Neural cell (in vitro differentiated cells): ENCODE data around the gene ADAMTSL4. TPM values are rescaled to one million over a fixed set of nuclear protein-coding genes. Genes with fewer than 3 reads are reported as not detected.

Experiments used
- H2AFZ ChIP-seq: fragments of 200-600, 300-800 bp; sonication (generic), shearing (Covaris generic); 2 replicates; pipeline ENCODE4 v1.6.0; 2014; ENCODE audit warnings: low read depth, mild to moderate bottlenecking, antibody characterized with exemption, low read length, moderate library complexity
- H3F3A ChIP-seq: fragments of 200-600 bp; shearing (Covaris generic); 2 replicates; pipeline ENCODE4 v1.6.1; 2016; ENCODE audit warnings: mild to moderate bottlenecking, moderate library complexity, mixed read lengths, antibody characterized with exemption, low read length; ENCODE audit not compliant: insufficient read depth, poor library complexity, severe bottlenecking
- H3K27ac ChIP-seq: fragments of 200-600, 300-800 bp; sonication (generic), shearing (Covaris generic); 2 replicates; pipeline ENCODE4 v1.5.1; 2014; ENCODE audit warnings: mild to moderate bottlenecking, low read length, moderate library complexity
- H3K27me3 ChIP-seq: fragments of 300-800, 200-600 bp; sonication (generic), shearing (Covaris generic); 2 replicates; pipeline ENCODE4 v1.6.0; 2014; ENCODE audit warnings: mild to moderate bottlenecking, low read depth, low read length, moderate library complexity; ENCODE audit not compliant: insufficient read depth
- H3K36me3 ChIP-seq: fragments of 300-800, 200-600 bp; sonication (generic), shearing (Covaris generic); 2 replicates; pipeline ENCODE4 v1.5.1; 2014; ENCODE audit warnings: mild to moderate bottlenecking, antibody characterized with exemption, low read length, moderate library complexity; ENCODE audit not compliant: insufficient read depth
- H3K4me2 ChIP-seq: fragments of 300-800, 200-600 bp; sonication (generic), shearing (Covaris generic); 2 replicates; pipeline ENCODE4 v1.6.0; 2014; ENCODE audit warnings: mild to moderate bottlenecking, low read length
- H3K4me3 ChIP-seq: fragments of 300-800, 200-600 bp; sonication (generic), shearing (Covaris generic); 2 replicates; pipeline ENCODE4 v1.5.1; 2014; ENCODE audit warnings: mild to moderate bottlenecking, low read length, moderate library complexity
- H3K79me2 ChIP-seq: fragments of 200-600 bp; shearing (Covaris generic); replicated peaks from 2 replicates; pipeline ENCODE4 v1.6.0; 2014; ENCODE audit warnings: mild to moderate bottlenecking, low read length, moderate library complexity; ENCODE audit not compliant: insufficient read depth
- H3K9ac ChIP-seq: fragments of 300-800, 200-600 bp; sonication (generic), shearing (Covaris generic); 2 replicates; pipeline ENCODE4 v1.6.1; 2016; ENCODE audit warnings: mild to moderate bottlenecking, low read length, mixed read lengths
- H3K9me2 ChIP-seq: fragments of 200-600 bp; shearing (Covaris generic); 2 replicates; pipeline ENCODE4 v1.6.1; 2016; ENCODE audit warnings: mild to moderate bottlenecking, low read length, mixed read lengths; ENCODE audit not compliant: insufficient read depth
- H3K9me3 ChIP-seq: fragments of 200-600, 300-800 bp; sonication (generic), shearing (Covaris generic); 2 replicates; pipeline ENCODE4 v1.6.1; 2016; ENCODE audit warnings: mild to moderate bottlenecking, mixed run types, low read length, moderate library complexity, mixed read lengths
- H4K20me1 ChIP-seq: fragments of 200-600 bp; shearing (Covaris generic); 2 replicates; pipeline ENCODE4 v1.6.1; 2016; ENCODE audit warnings: mild to moderate bottlenecking, mixed run types; ENCODE audit not compliant: insufficient read depth
- CTCF ChIP-seq: fragments of 450-650 bp; IDR thresholded peaks from 2 replicates; pipeline ENCODE4 v1.5.1; 2014; ENCODE audit warnings: antibody characterized with exemption, mild to moderate bottlenecking, moderate library complexity; ENCODE audit not compliant: poor library complexity, severe bottlenecking
- EP300 ChIP-seq: fragments of 450-650 bp; conservative IDR thresholded peaks from 2 replicates; pipeline ENCODE4 v1.6.1; 2014; ENCODE audit warnings: antibody characterized with exemption, mild to moderate bottlenecking, moderate library complexity; ENCODE audit not compliant: poor library complexity, severe bottlenecking
- EZH2 ChIP-seq: fragments of 200-600, 300-800 bp; shearing (Covaris generic), sonication (generic); IDR thresholded peaks from 2 replicates; pipeline ENCODE4 v1.6.1; 2014; ENCODE audit warnings: antibody characterized with exemption, low read length, borderline replicate concordance, mild to moderate bottlenecking; ENCODE audit not compliant: insufficient read depth, poor library complexity, severe bottlenecking
- MXI1 ChIP-seq: fragments of 450-650 bp; conservative IDR thresholded peaks from 2 replicates; pipeline ENCODE4 v1.6.1; 2014; ENCODE audit warnings: antibody characterized with exemption, mild to moderate bottlenecking; ENCODE audit not compliant: poor library complexity, severe bottlenecking
- POLR2AphosphoS5 ChIP-seq: IDR thresholded peaks from 2 replicates; pipeline ENCODE4 v1.6.1; 2012
- RAD21 ChIP-seq: fragments of 450-650 bp; conservative IDR thresholded peaks from 2 replicates; pipeline ENCODE4 v1.6.1; 2014; ENCODE audit warnings: antibody characterized with exemption, mild to moderate bottlenecking, moderate library complexity
- REST ChIP-seq: IDR thresholded peaks from 2 replicates; pipeline ENCODE4 v1.6.1; 2012; ENCODE audit warnings: borderline replicate concordance
- SMC3 ChIP-seq: fragments of 450-650 bp; conservative IDR thresholded peaks from 2 replicates; pipeline ENCODE4 v1.6.1; 2014; ENCODE audit warnings: antibody characterized with exemption, mild to moderate bottlenecking, moderate library complexity; ENCODE audit not compliant: poor library complexity
- TAF1 ChIP-seq: IDR thresholded peaks from 2 replicates; pipeline ENCODE4 v1.6.1; 2012; ENCODE audit warnings: low read depth
- polyA plus RNA-seq: library from polyadenylated mRNA; depleted of rRNA; stranded (reverse); fragments of >200 nt; gene quantifications from 2 replicates; pipeline ENCODE4 v1.2.3, GENCODE V29; 2014

Gene ADAMTSL4
- polyA plus RNA-seq, 1 donor from 2014 or later, result not detected

GRCh38 chr1:150548324-150548631 is 930 bp upstream of the ADAMTSL4 start:
- no peak overlapping the region for H3K27ac ChIP-seq

GRCh38 chr1:150549496-150550221 is 451 bp downstream of the ADAMTSL4 start:
- H3K36me3 ChIP-seq, result no peaks in the 10 kb centered on the region
- H3K4me2 ChIP-seq, result no peak overlapping the region
- H4K20me1 ChIP-seq, result no peaks in the 10 kb centered on the region
- no peak overlapping the region for H3K9ac ChIP-seq
- peak overlapping the region; percentile 37 for H3K4me3 ChIP-seq
- H3K9me3 ChIP-seq, result no peaks in the 10 kb centered on the region
- H3F3A ChIP-seq, result no peaks in the 10 kb centered on the region
- H2AFZ ChIP-seq, result no peak overlapping the region
- H3K27me3 ChIP-seq, result peaks cover 12% of the 10 kb centered on the region
- no peaks in the 10 kb centered on the region for H3K9me2 ChIP-seq
- no peak overlapping the region for H3K27ac ChIP-seq
- H3K79me2 ChIP-seq, result no peaks in the 10 kb centered on the region
- TF ChIP-seq REST (no peak), SMC3 (no peak), EZH2 (no peak), TAF1 (no peak), MXI1 (no peak), POLR2AphosphoS5 (no peak)

More at GRCh38 chr1:150548324-150548631, 930 bp upstream of the ADAMTSL4 start:
- Histone ChIP-seq H3K36me3 (no peaks in the 10 kb centered on the region), H3K4me2 (no peak overlapping the region), H3K9me2 (no peaks in the 10 kb centered on the region), H2AFZ (no peak overlapping the region), H3K4me3 (peak overlapping the region; percentile 69), H4K20me1 (no peaks in the 10 kb centered on the region), H3K9me3 (no peaks in the 10 kb centered on the region), H3K9ac (no peak overlapping the region), H3K27me3 (peaks cover 12% of the 10 kb centered on the region), H3F3A (no peaks in the 10 kb centered on the region), H3K79me2 (no peaks in the 10 kb centered on the region)
- no peak for TF ChIP-seq CTCF
- TF ChIP-seq EZH2, result no peak
- no peak for TF ChIP-seq POLR2AphosphoS5
- TF ChIP-seq TAF1, result no peak
- TF ChIP-seq SMC3, result no peak
- no peak for TF ChIP-seq RAD21
- no peak for TF ChIP-seq REST
- TF ChIP-seq MXI1, result no peak
- no peak for TF ChIP-seq EP300
